MM.1S (cell line): ENCODE measurements around the gene ELF2.

Experiments
- EZH2 ChIP-seq: fragments of 300-600 bp; sonication (generic); optimal IDR thresholded peaks from 2 replicates; pipeline ENCODE3; 2017; ENCODE audit warnings: low read depth, mild to moderate bottlenecking, antibody characterized with exemption, low read length, mixed read lengths
- EZH2phosphoT487 ChIP-seq: fragments of 300-600 bp; sonication (generic); IDR thresholded peaks from 2 replicates; pipeline ENCODE4 v1.6.1; 2018; ENCODE audit warnings: antibody characterized with exemption, low read length
- TF ChIP-seq, protein P1 (sequence below): fragments of 300-600 bp; sonication (generic); IDR thresholded peaks from 2 replicates; pipeline ENCODE4 v1.5.1; 2016; ENCODE audit warnings: antibody characterized with exemption, low read length, mixed read lengths

DNA sequence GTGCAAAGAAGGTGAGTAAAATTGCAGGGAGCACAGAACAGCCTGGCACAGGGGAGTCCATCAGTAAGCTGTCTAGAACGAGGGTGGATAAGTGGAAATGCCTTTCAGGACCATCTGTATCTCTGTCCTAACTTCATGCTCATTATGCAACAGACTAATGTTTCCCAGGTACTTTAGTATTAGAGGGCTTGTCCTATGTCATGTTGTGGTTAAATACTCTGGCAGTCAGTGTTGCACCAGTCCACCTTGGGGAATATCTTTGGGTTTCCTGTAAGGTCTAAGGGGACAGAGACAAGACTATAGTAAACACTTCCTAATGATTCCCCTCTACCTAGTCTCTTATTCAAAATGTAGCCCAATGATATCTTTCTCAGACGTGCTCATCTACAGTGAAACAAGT lies 140.1 kb downstream of the ELF2 start:
- TF ChIP-seq, protein P1, sequence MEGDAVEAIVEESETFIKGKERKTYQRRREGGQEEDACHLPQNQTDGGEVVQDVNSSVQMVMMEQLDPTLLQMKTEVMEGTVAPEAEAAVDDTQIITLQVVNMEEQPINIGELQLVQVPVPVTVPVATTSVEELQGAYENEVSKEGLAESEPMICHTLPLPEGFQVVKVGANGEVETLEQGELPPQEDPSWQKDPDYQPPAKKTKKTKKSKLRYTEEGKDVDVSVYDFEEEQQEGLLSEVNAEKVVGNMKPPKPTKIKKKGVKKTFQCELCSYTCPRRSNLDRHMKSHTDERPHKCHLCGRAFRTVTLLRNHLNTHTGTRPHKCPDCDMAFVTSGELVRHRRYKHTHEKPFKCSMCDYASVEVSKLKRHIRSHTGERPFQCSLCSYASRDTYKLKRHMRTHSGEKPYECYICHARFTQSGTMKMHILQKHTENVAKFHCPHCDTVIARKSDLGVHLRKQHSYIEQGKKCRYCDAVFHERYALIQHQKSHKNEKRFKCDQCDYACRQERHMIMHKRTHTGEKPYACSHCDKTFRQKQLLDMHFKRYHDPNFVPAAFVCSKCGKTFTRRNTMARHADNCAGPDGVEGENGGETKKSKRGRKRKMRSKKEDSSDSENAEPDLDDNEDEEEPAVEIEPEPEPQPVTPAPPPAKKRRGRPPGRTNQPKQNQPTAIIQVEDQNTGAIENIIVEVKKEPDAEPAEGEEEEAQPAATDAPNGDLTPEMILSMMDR = no peak
- TF ChIP-seq EZH2phosphoT487 (no peak), EZH2 (no peak)
